SU-DHL-6 (cell line): ENCODE data around the gene WARS2.

Experiments
- H2AFZ ChIP-seq: fragments of 200-600 bp; sonication (generic); 2 replicates; pipeline ENCODE4 v1.6.1; 2014; ENCODE audit warnings: low read depth, mild to moderate bottlenecking, moderate library complexity, mixed read lengths, antibody characterized with exemption, low read length; ENCODE audit not compliant: severe bottlenecking
- H3F3A ChIP-seq: fragments of 200-600 bp; shearing (Covaris generic); 2 replicates; pipeline ENCODE4 v1.6.0; 2016; ENCODE audit warnings: antibody characterized with exemption, mild to moderate bottlenecking; ENCODE audit not compliant: insufficient read depth
- H3K27ac ChIP-seq: fragments of 200-600 bp; sonication (generic); 2 replicates; pipeline ENCODE4 v1.5.1; 2016; ENCODE audit warnings: low read depth, mild to moderate bottlenecking, low read length, moderate library complexity, mixed read lengths
- H3K27me3 ChIP-seq: fragments of 200-600 bp; sonication (generic), shearing (Covaris generic); 2 replicates; pipeline ENCODE4 v1.6.0; 2014; ENCODE audit warnings: mild to moderate bottlenecking, low read length
- H3K36me3 ChIP-seq: fragments of 200-600 bp; sonication (generic); 2 replicates; pipeline ENCODE4 v1.6.1; 2014; ENCODE audit warnings: mild to moderate bottlenecking, low read length, mixed read lengths
- H3K4me2 ChIP-seq: fragments of 300-600, 200-600 bp; shearing (Covaris generic), sonication (generic); 2 replicates; pipeline ENCODE4 v1.6.0; 2014; ENCODE audit warnings: low read length, low read depth, mild to moderate bottlenecking; ENCODE audit not compliant: poor library complexity, severe bottlenecking
- H3K4me3 ChIP-seq: fragments of 200-600 bp; sonication (generic); 2 replicates; pipeline ENCODE4 v1.5.1; 2014; ENCODE audit warnings: antibody characterized with exemption, low read length, mild to moderate bottlenecking, mixed read lengths; ENCODE audit not compliant: insufficient read depth, poor library complexity, severe bottlenecking
- H3K79me2 ChIP-seq: fragments of 200-600 bp; sonication (generic); 2 replicates; pipeline ENCODE4 v1.6.1; 2014; ENCODE audit warnings: mild to moderate bottlenecking, low read length, moderate library complexity; ENCODE audit not compliant: insufficient read depth
- H3K9ac ChIP-seq: fragments of 200-600 bp; sonication (generic); 2 replicates; pipeline ENCODE4 v1.7.0; 2014; ENCODE audit warnings: mild to moderate bottlenecking, low read length
- H3K9me2 ChIP-seq: fragments of 200-600 bp; sonication (generic); replicated peaks from 2 replicates; pipeline ENCODE4 v1.6.1; 2014; ENCODE audit warnings: low read length; ENCODE audit not compliant: insufficient read depth
- H3K9me3 ChIP-seq: fragments of 200-600 bp; sonication (generic); 2 replicates; pipeline ENCODE4 v1.6.1; 2014; ENCODE audit warnings: low read length, mixed read lengths; ENCODE audit not compliant: insufficient read depth
- H4K20me1 ChIP-seq: fragments of 200-600 bp; sonication (generic); 2 replicates; pipeline ENCODE4 v1.6.1; 2014; ENCODE audit warnings: low read depth, mild to moderate bottlenecking, antibody characterized with exemption, low read length, moderate library complexity, mixed read lengths
- EZH2phosphoT487 ChIP-seq: fragments of 200-600 bp; sonication (generic), shearing (Covaris generic); conservative IDR thresholded peaks from 2 replicates; pipeline ENCODE4 v1.6.1; 2018; ENCODE audit warnings: mild to moderate bottlenecking, antibody characterized with exemption, low read length, moderate library complexity, mixed read lengths
- TF ChIP-seq, protein P1 (sequence below): fragments of 200-600 bp; sonication (generic); IDR thresholded peaks from one replicate; pipeline ENCODE4 v1.5.1; 2017; ENCODE audit warnings: antibody characterized with exemption, mild to moderate bottlenecking, low read length, moderate library complexity; ENCODE audit not compliant: insufficient read depth, poor library complexity, severe bottlenecking

The WARS2 gene

DNA sequence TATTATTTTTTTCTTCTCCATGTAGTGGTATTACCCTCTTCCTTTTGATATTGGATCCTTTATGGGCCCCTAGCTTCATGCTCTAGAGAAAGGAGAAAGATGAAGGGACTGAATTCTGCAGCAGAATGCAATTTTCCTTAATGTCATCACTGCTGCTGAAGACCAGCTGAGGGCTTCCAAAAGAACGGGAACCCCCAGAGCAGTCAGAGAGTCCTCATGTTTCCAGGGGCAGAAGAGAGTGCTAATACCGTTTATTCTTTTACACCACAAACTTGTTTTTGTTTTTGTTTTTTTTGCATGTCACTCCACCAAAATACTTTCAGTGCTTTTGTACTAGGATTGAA, 131.2 kb downstream of the WARS2 start:
- no peaks in the 10 kb centered on the region for H3K79me2 ChIP-seq
- TF ChIP-seq EZH2phosphoT487 = no peak
- TF ChIP-seq, protein P1, sequence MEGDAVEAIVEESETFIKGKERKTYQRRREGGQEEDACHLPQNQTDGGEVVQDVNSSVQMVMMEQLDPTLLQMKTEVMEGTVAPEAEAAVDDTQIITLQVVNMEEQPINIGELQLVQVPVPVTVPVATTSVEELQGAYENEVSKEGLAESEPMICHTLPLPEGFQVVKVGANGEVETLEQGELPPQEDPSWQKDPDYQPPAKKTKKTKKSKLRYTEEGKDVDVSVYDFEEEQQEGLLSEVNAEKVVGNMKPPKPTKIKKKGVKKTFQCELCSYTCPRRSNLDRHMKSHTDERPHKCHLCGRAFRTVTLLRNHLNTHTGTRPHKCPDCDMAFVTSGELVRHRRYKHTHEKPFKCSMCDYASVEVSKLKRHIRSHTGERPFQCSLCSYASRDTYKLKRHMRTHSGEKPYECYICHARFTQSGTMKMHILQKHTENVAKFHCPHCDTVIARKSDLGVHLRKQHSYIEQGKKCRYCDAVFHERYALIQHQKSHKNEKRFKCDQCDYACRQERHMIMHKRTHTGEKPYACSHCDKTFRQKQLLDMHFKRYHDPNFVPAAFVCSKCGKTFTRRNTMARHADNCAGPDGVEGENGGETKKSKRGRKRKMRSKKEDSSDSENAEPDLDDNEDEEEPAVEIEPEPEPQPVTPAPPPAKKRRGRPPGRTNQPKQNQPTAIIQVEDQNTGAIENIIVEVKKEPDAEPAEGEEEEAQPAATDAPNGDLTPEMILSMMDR = no peak
- no peak overlapping the region for H3K4me2 ChIP-seq
- H3K9ac ChIP-seq = no peak overlapping the region
- no peaks in the 10 kb centered on the region for H3K9me2 ChIP-seq
- no peak overlapping the region for H3K27ac ChIP-seq
- no peaks in the 10 kb centered on the region for H3K9me3 ChIP-seq
- H4K20me1 ChIP-seq = no peaks in the 10 kb centered on the region
- H3F3A ChIP-seq = no peaks in the 10 kb centered on the region
- no peak overlapping the region for H2AFZ ChIP-seq
- H3K36me3 ChIP-seq = no peaks in the 10 kb centered on the region
- no peak overlapping the region for H3K4me3 ChIP-seq
- H3K27me3 ChIP-seq = no peaks in the 10 kb centered on the region

DNA sequence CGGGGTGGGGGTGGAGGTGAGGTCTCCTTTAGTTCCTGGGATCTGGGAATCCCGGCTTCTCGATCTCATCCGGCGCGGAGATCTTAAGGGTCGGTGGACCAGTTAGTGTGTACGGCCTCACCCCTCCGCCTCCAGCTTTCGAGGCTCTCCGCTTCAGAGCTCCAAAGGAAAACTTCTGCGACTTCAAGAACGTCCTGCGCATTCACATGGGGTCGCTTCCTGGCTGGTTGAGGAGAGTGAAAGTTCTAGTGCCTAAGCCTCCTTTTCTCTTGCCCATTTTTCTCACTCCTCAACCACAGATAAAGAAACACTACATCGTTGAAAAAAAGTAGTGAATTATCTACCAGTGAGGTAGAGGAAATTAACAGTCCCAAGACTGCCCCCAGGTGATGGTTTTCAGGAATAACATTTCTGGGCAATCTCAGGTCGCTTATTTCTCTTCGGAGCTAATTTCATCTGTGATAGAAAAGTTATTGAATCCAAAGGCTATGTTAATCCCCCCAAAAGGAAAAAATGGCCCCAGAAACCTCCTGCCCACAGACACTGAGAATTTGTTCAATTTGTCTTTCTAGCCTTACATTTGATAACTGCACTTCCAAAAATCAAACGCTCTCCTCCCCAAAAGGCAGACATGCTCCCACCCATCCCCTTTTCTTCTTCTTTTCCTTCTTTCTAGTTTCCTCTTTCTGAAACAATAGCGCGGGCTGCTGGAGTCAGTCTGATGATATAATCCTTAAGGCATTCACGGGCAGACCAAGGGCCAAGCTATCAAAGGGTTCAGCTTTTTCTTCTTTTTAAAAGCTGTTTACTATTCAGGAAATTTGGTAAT, 131.8 kb downstream of the WARS2 start:
- Histone ChIP-seq H3K4me2 (no peak overlapping the region), H3K9ac (no peak overlapping the region), H3K27ac (no peak overlapping the region), H3K4me3 (no peak overlapping the region), H3K79me2 (no peaks in the 10 kb centered on the region), H3K9me2 (no peaks in the 10 kb centered on the region), H3K9me3 (no peaks in the 10 kb centered on the region), H3F3A (no peaks in the 10 kb centered on the region), H3K27me3 (no peaks in the 10 kb centered on the region), H2AFZ (no peak overlapping the region), H3K36me3 (no peaks in the 10 kb centered on the region), H4K20me1 (no peaks in the 10 kb centered on the region)
- no peak for TF ChIP-seq EZH2phosphoT487
- TF ChIP-seq, protein P1 = peak; percentile 29

DNA sequence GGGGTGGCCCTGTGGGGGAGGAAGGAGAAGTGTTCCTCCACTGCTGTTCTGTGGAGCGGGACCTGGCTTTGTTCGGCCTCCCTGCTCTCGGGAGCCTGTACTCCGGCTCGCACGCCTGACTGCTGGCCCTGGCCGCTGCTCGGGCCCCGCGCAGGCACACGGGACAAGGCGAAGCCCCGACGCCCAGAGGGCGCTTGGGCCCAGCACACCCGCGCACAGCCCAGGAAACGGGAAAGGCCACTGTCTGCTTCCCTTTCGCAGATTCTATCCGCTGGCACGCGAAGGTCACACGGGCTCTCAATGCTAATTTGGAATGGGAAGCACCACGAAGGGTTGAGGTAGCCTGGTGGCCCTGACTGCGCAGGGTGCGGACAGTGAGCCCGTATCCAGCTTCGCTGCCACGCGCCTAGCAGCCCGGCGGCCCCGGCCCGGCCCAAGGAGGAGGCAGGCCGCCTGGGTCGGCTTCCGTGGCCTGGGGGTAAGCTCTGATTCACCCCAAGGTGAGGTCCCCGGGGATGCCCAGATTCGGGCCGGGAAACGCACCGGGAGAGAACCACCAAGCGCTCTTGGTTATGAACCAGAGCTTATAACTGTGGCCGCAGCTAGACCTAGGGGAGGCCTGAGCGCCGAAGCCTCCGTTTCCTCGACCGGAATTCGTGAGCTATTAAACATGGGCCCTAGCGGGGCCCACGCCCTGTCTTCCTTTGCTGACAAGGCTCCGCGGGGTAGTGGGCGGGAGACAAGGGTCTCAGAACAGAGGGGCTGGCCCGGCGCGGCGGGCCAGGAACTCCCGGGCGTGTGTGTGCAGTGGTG, 132.6 kb downstream of the WARS2 start:
- TF ChIP-seq EZH2phosphoT487 = no peak
- TF ChIP-seq, protein P1 = no peak
- Histone ChIP-seq H3K79me2 (no peaks in the 10 kb centered on the region), H4K20me1 (no peaks in the 10 kb centered on the region), H3F3A (no peaks in the 10 kb centered on the region), H3K9me2 (no peaks in the 10 kb centered on the region), H3K27ac (no peak overlapping the region), H3K4me2 (no peak overlapping the region), H3K9me3 (no peaks in the 10 kb centered on the region), H2AFZ (no peak overlapping the region), H3K9ac (no peak overlapping the region), H3K27me3 (no peaks in the 10 kb centered on the region), H3K4me3 (no peak overlapping the region), H3K36me3 (no peaks in the 10 kb centered on the region)
